Endothelial cell of umbilical vein (primary cell): Measurements from ENCODE around the gene C12orf43. TPM values are rescaled to one million over a fixed set of nuclear protein-coding genes. Genes with fewer than 3 reads are reported as not detected.

Experiments
- BruUV-seq: library from RNA; stranded (reverse); fragments of 400-500 nt; replicated peaks from 2 replicates; lab custom pipeline; 2021; lab: Mats Ljungman, UMichigan
- CTCF ChIA-PET: fragments of 300-600, 350-600 bp; sonication (Branson Sonifier 250); formaldehyde crosslinking; loops from one replicate; lab custom pipeline; 2021; ENCODE audit warnings: antibody characterized with exemption, inconsistent platforms; lab: Charles Lee
- POLR2A ChIA-PET: fragments of 300-600, 350-600 bp; sonication (Branson Sonifier 250); formaldehyde crosslinking; loops from one replicate; lab custom pipeline; 2021; ENCODE audit warnings: antibody characterized with exemption, inconsistent platforms; lab: Charles Lee
- DNase-seq: peaks from one replicate; pipeline ENCODE4 v3.0.0-alpha.2; 2011; ENCODE audit warnings: low read depth, low spot score
- FAIRE-seq: peaks from 2 replicates; lab custom pipeline; 2011; peaks lifted over from hg19 to GRCh38; lab: Jason Lieb, UNC
- H2AFZ ChIP-seq: 2 replicates; pipeline ENCODE4 v1.6.0; 2012; ENCODE audit warnings: low read depth, low read length, control low read depth, inconsistent platforms
- H3K27ac ChIP-seq: 2 replicates; pipeline ENCODE4 v1.5.1; 2011; ENCODE audit warnings: low read depth, mild to moderate bottlenecking, control low read depth, low read length, moderate library complexity; ENCODE audit not compliant: insufficient read depth
- H3K27me3 ChIP-seq, 2 experiments: 2 replicates each; pipeline versions ENCODE4 v1.6.0 to v1.6.1; 2011; ENCODE audit warnings: low read length in 2 of 2, mixed read lengths in 1 of 2; ENCODE audit not compliant: control insufficient read depth in 2 of 2, insufficient read depth in 2 of 2
- H3K36me3 ChIP-seq, 2 experiments: 2 replicates in 1 of 2; 3 replicates in 1 of 2; pipeline ENCODE4 v1.5.1; 2011; ENCODE audit warnings: low read length in 2 of 2, mild to moderate bottlenecking in 1 of 2, moderate library complexity in 1 of 2; ENCODE audit not compliant: control insufficient read depth in 2 of 2, insufficient read depth in 2 of 2; ENCODE audit errors: extremely low read depth in 1 of 2
- H3K4me1 ChIP-seq: 3 replicates; pipeline ENCODE4 v1.5.1; 2011; ENCODE audit warnings: mild to moderate bottlenecking, low read length; ENCODE audit not compliant: control insufficient read depth, insufficient read depth; ENCODE audit errors: extremely low read depth
- H3K4me2 ChIP-seq: 2 replicates; pipeline ENCODE4 v1.6.1; 2011; ENCODE audit warnings: low read length, control low read depth, mixed read lengths; ENCODE audit not compliant: insufficient read depth
- H3K4me3 ChIP-seq, 3 experiments: fragments of 200-600 bp in 1 of 3; sonication (generic), shearing (Covaris generic) in 1 of 3; replicated peaks in 1 of 3; 2 replicates each; pipeline ENCODE4 v1.5.1; 2011 to 2016; ENCODE audit warnings: control low read depth in 3 of 3, low read length in 3 of 3, mild to moderate bottlenecking in 2 of 3, inconsistent platforms in 1 of 3, low read depth in 1 of 3, moderate library complexity in 1 of 3; ENCODE audit not compliant: insufficient read depth in 1 of 3
- H3K79me2 ChIP-seq: 2 replicates; pipeline ENCODE4 v1.6.0; 2012; ENCODE audit warnings: low read length, inconsistent platforms; ENCODE audit not compliant: control insufficient read depth, insufficient read depth
- H3K9ac ChIP-seq: replicated peaks from 2 replicates; pipeline ENCODE3; 2011; ENCODE audit warnings: low read length, control low read depth; ENCODE audit not compliant: insufficient read depth; ENCODE audit errors: extremely low read depth
- H3K9me1 ChIP-seq: replicated peaks from 3 replicates; pipeline ENCODE4 v1.6.0; 2011; ENCODE audit warnings: mild to moderate bottlenecking, low read length; ENCODE audit not compliant: control insufficient read depth, insufficient read depth; ENCODE audit errors: extremely low read depth
- H3K9me3 ChIP-seq: replicated peaks from 2 replicates; pipeline ENCODE4 v1.5.1; 2012; ENCODE audit warnings: low read length, inconsistent platforms; ENCODE audit not compliant: control insufficient read depth, insufficient read depth
- H4K20me1 ChIP-seq: replicated peaks from 2 replicates; pipeline ENCODE3; 2011; ENCODE audit warnings: mild to moderate bottlenecking, low read length; ENCODE audit not compliant: control insufficient read depth, insufficient read depth; ENCODE audit errors: extremely low read depth
- CTCF ChIP-seq, 2 donors: IDR thresholded peaks; 1 replicate in 1 of 2; 2 replicates in 1 of 2; pipeline ENCODE4 v1.5.1; 2011; ENCODE audit warnings: low read length in 2 of 2, mild to moderate bottlenecking in 2 of 2, moderate library complexity in 2 of 2, control low read depth in 1 of 2, inconsistent platforms in 1 of 2, low read depth in 1 of 2; ENCODE audit not compliant: insufficient read depth in 1 of 2; ENCODE audit errors: extremely low read depth in 1 of 2
- EZH2 ChIP-seq: IDR thresholded peaks from 2 replicates; pipeline ENCODE4 v1.6.1; 2012; ENCODE audit warnings: borderline replicate concordance, low read depth, mild to moderate bottlenecking, moderate library complexity, low read length, inconsistent platforms; ENCODE audit not compliant: severe bottlenecking
- FOS ChIP-seq: IDR thresholded peaks from 2 replicates; pipeline ENCODE4 v1.6.1; 2011; ENCODE audit warnings: mild to moderate bottlenecking, low read length, moderate library complexity, borderline replicate concordance; ENCODE audit not compliant: insufficient read depth
- GATA2 ChIP-seq: IDR thresholded peaks from 2 replicates; pipeline ENCODE4 v1.7.0; 2011; ENCODE audit warnings: low read depth, mild to moderate bottlenecking, moderate library complexity, mixed read lengths, low read length; ENCODE audit not compliant: insufficient read length, insufficient read depth
- JUN ChIP-seq: IDR thresholded peaks from 2 replicates; pipeline ENCODE4 v1.6.1; 2011; ENCODE audit warnings: borderline replicate concordance, low read depth; ENCODE audit not compliant: insufficient read length, insufficient read depth
- MAX ChIP-seq: IDR thresholded peaks from 2 replicates; pipeline ENCODE4 v1.6.1; 2011; ENCODE audit not compliant: insufficient read depth, insufficient read length
- MYC ChIP-seq: IDR thresholded peaks from one replicate; pipeline ENCODE4 v1.6.1; 2011; ENCODE audit warnings: mild to moderate bottlenecking, low read depth, low read length
- POLR2A ChIP-seq: IDR thresholded peaks from 2 replicates; pipeline ENCODE4 v1.6.1; 2012; ENCODE audit warnings: low read depth, mild to moderate bottlenecking, control low read depth, low read length
- POLR2AphosphoS5 ChIP-seq: IDR thresholded peaks from 2 replicates; pipeline ENCODE4 v1.6.1; 2012; ENCODE audit warnings: low read depth, mild to moderate bottlenecking, control low read depth, low read length, moderate library complexity; ENCODE audit not compliant: insufficient read depth
- dilution Hi-C: fragments of 300-500 bp; cut with MboI; formaldehyde crosslinking; loops from one replicate; pipeline ENCODE4 v1.15.0; 2019; ENCODE audit warnings: low sequenced_read_pairs; ENCODE audit not compliant: extremely low pct_ligation_motif_present
- intact Hi-C: fragments of 100-400 bp; cut with micrococcal nuclease; formaldehyde crosslinking; loops from one replicate; pipeline ENCODE4 v1.10.0; 2022
- polyA plus RNA-seq, 4 experiments: library from polyadenylated mRNA; depleted of rRNA in 3 of 4; stranded (reverse) in 3 of 4; unstranded in 1 of 4; fragments of >200 nt; gene quantifications; 2 replicates each; pipeline versions ENCODE4 v1.2.1 to v1.2.3, GENCODE V29; 2011 to 2012; ENCODE audit warnings: missing spikeins in 1 of 4
- total RNA-seq: library from RNA; stranded (reverse); gene quantifications from 2 replicates; pipeline ENCODE4 v1.2.3, GENCODE V29; 2021

Gene C12orf43
- total and polyA plus RNA-seq, 2 donors (not counting 3 experiments of a cell fraction or from before 2014, with no cell fraction given) = 12.3 to 24.7 TPM

- no peak for TF ChIP-seq POLR2AphosphoS5
- no peak for TF ChIP-seq GATA2
- no peaks in the 10 kb centered on the region for H3K9me3 ChIP-seq
- intact Hi-C loops (no loop called here), dilution Hi-C loops (no loop called here)
- no peak overlapping the region for H3K4me2 ChIP-seq
- no peak overlapping the region for H3K27ac ChIP-seq
- H2AFZ ChIP-seq = no peak overlapping the region
- peaks cover 3% of the 10 kb centered on the region for H3K4me1 ChIP-seq
- ChIA-PET POLR2A (no interaction called here), CTCF (no interaction called here)
- H3K9me1 ChIP-seq = no peaks in the 10 kb centered on the region
- H3K27me3 ChIP-seq = no peaks in the 10 kb centered on the region
- H3K9ac ChIP-seq = no peak overlapping the region
- no peaks in the 10 kb centered on the region for H4K20me1 ChIP-seq
- no peak for DNase-seq
- peaks cover 9% of the 10 kb centered on the region for H3K79me2 ChIP-seq
- no peak for FAIRE-seq
- peaks cover 3 to 23% of the 10 kb centered on the region in 2 experiments for H3K36me3 ChIP-seq
- BruUV-seq = no TSS peak
- H3K4me3 ChIP-seq = no peak overlapping the region
Observed at GRCh38 chr12:121011820-121012219, 4.5 kb downstream of the C12orf43 start.

GRCh38 chr12:121010860-121011259 is 5.4 kb downstream of the C12orf43 start:
- dilution Hi-C loops (no loop called here), intact Hi-C loops (no loop called here)
- BruUV-seq = no TSS peak
- Histone ChIP-seq H3K9me3 (no peaks in the 10 kb centered on the region), H3K4me1 (peaks cover 3% of the 10 kb centered on the region), H3K36me3 (peaks cover 3 to 23% of the 10 kb centered on the region in 2 experiments), H3K79me2 (peaks cover 8% of the 10 kb centered on the region), H3K4me2 (no peak overlapping the region), H3K27ac (no peak overlapping the region), H2AFZ (no peak overlapping the region), H3K9me1 (no peaks in the 10 kb centered on the region), H3K27me3 (no peaks in the 10 kb centered on the region), H3K9ac (no peak overlapping the region), H3K4me3 (no peak overlapping the region), H4K20me1 (no peaks in the 10 kb centered on the region)
- ChIA-PET CTCF (no interaction called here), POLR2A (no interaction called here)
- FAIRE-seq (no peak), DNase-seq (no peak)
- TF ChIP-seq MYC = no peak
- TF ChIP-seq POLR2A = no peak
- TF ChIP-seq GATA2 = no peak
- TF ChIP-seq POLR2AphosphoS5 = no peak
- no peak for TF ChIP-seq JUN
- TF ChIP-seq CTCF (IDR thresholded peaks at IDR 0.05; ENCODE audit: extremely low read depth in 1 of 2, insufficient read depth in 1 of 2, low read depth in 1 of 2, low read length in 2 of 2) = no peak
- TF ChIP-seq EZH2 = no peak
- no peak for TF ChIP-seq MAX
- no peak for TF ChIP-seq FOS
